Measurements from ENCODE around the gene GPR171.

GRCh38 chr3:151209654-151210053 is 6.6 kb upstream of the GPR171 start:
- TF ChIP-seq TARDBP (IDR thresholded peaks at IDR 0.05) = no peak
- TF ChIP-seq SP1 (IDR thresholded peaks at IDR 0.05) = no peak
- no peak for TF ChIP-seq BHLHE40 (IDR thresholded peaks at IDR 0.05; ENCODE audit: borderline replicate concordance)
- no peak for TF ChIP-seq SUZ12 (IDR thresholded peaks at IDR 0.05)
- TF ChIP-seq FOXM1 (IDR thresholded peaks at IDR 0.05; ENCODE audit: borderline replicate concordance) = no peak
- no peak for TF ChIP-seq HDGF (IDR thresholded peaks at IDR 0.05; ENCODE audit: borderline replicate concordance)
- no peak for TF ChIP-seq ARNT (IDR thresholded peaks at IDR 0.05)
- TF ChIP-seq LEF1 (IDR thresholded peaks at IDR 0.05; ENCODE audit: borderline replicate concordance) = no peak
- TF ChIP-seq L3MBTL2 (conservative IDR thresholded peaks at IDR 0.05) = no peak
- TF ChIP-seq CTBP1 (IDR thresholded peaks at IDR 0.05; ENCODE audit: borderline replicate concordance) = no peak
- no peak for TF ChIP-seq FOXK2 (IDR thresholded peaks at IDR 0.05)

All from HEK293T (cell line).